HL-60 (cell line): ENCODE data around the gene JADE2.
A peak's percentile ranks its signal among the peaks of the same experiment; 100 is the strongest.
"Not testable (repeated sequence)": the region's sequence is repeated elsewhere in the genome, so short reads cannot be mapped to it uniquely, and the experiment has no call there.

Source experiments
- DNase-seq, 2 experiments: peaks; one replicate each; pipeline ENCODE4 v3.0.0-alpha.2; 2010 to 2020; ENCODE audit warnings: low read depth in 1 of 2, low spot score in 1 of 2
- H3K27ac ChIP-seq: fragments of 250-450 bp; sonication (Bioruptor Pico); replicated peaks from 2 replicates; pipeline ENCODE4 v1.5.1; 2020; ENCODE audit warnings: mild to moderate bottlenecking, moderate library complexity
- H3K27me3 ChIP-seq: fragments of 250-450 bp; sonication (Bioruptor Pico); 2 replicates; pipeline ENCODE4 v1.5.1; 2021; ENCODE audit warnings: mild to moderate bottlenecking, moderate library complexity; ENCODE audit not compliant: insufficient read depth, poor library complexity, severe bottlenecking
- H3K4me3 ChIP-seq: replicated peaks from 2 replicates; pipeline ENCODE4 v1.5.1; 2011; ENCODE audit warnings: mild to moderate bottlenecking, control low read depth, low read length; ENCODE audit not compliant: insufficient read depth
- CTCF ChIP-seq: IDR thresholded peaks from one replicate; pipeline ENCODE4 v1.5.1; 2011; ENCODE audit warnings: low read length, control low read depth, inconsistent platforms; ENCODE audit not compliant: insufficient read depth
- GABPA ChIP-seq: IDR thresholded peaks from 2 replicates; pipeline ENCODE4 v1.6.1; 2012; ENCODE audit warnings: low read depth
- POLR2AphosphoS5 ChIP-seq: IDR thresholded peaks from 2 replicates; pipeline ENCODE4 v1.6.1; 2012; ENCODE audit warnings: low read depth
- REST ChIP-seq: IDR thresholded peaks from 2 replicates; pipeline ENCODE4 v1.6.1; 2012; ENCODE audit warnings: low read depth; ENCODE audit not compliant: insufficient replicate concordance
- SPI1 ChIP-seq: IDR thresholded peaks from 2 replicates; pipeline ENCODE4 v1.6.1; 2012; ENCODE audit warnings: low read depth, mild to moderate bottlenecking, borderline replicate concordance

The JADE2 gene

GRCh38 chr5:134555890-134556311 lies 30.4 kb downstream of the JADE2 start:
- no peak overlapping the region for H3K4me3 ChIP-seq
- no peak for TF ChIP-seq CTCF
- no peak for TF ChIP-seq GABPA
- TF ChIP-seq POLR2AphosphoS5, result no peak
- no peak for TF ChIP-seq SPI1
- no peak for TF ChIP-seq REST
- peak in 1 of 2 experiments; percentile 25 for DNase-seq
- H3K27ac ChIP-seq, result no peak overlapping the region
- no peaks in the 10 kb centered on the region for H3K27me3 ChIP-seq

- not testable (repeated sequence) for DNase-seq
Measured at GRCh38 chr5:134556588-134556987, 31.1 kb downstream of the JADE2 start.

GRCh38 chr5:134556994-134557393 lies 31.5 kb downstream of the JADE2 start:
- Histone ChIP-seq H3K27me3 (no peaks in the 10 kb centered on the region), H3K27ac (no peak overlapping the region), H3K4me3 (no peak overlapping the region)
- DNase-seq, result no peak
- TF ChIP-seq REST (no peak), SPI1 (no peak), GABPA (no peak), CTCF (no peak), POLR2AphosphoS5 (no peak)

More at GRCh38 chr5:134556588-134556987, 31.1 kb downstream of the JADE2 start:
- not testable (repeated sequence) for H3K27me3 ChIP-seq, H3K27ac ChIP-seq, H3K4me3 ChIP-seq

GRCh38 chr5:134559672-134560071 lies 34.2 kb downstream of the JADE2 start:
- no peak overlapping the region for H3K27ac ChIP-seq

More at GRCh38 chr5:134559672-134560071, 34.2 kb downstream of the JADE2 start:
- TF ChIP-seq POLR2AphosphoS5 (no peak), SPI1 (no peak), GABPA (no peak), REST (no peak), CTCF (no peak)
- no peak for DNase-seq
- Histone ChIP-seq H3K4me3 (no peak overlapping the region), H3K27me3 (no peaks in the 10 kb centered on the region)
